ENCODE measurements around the gene PDHX. TPM values are rescaled to one million over a fixed set of nuclear protein-coding genes. Genes with fewer than 3 reads are reported as not detected.

PDHX gene
- total and polyA plus RNA-seq, 2 of the 4 experiments (the other 2 are of a cell fraction), result 19.8 to 26.7 TPM

DNA sequence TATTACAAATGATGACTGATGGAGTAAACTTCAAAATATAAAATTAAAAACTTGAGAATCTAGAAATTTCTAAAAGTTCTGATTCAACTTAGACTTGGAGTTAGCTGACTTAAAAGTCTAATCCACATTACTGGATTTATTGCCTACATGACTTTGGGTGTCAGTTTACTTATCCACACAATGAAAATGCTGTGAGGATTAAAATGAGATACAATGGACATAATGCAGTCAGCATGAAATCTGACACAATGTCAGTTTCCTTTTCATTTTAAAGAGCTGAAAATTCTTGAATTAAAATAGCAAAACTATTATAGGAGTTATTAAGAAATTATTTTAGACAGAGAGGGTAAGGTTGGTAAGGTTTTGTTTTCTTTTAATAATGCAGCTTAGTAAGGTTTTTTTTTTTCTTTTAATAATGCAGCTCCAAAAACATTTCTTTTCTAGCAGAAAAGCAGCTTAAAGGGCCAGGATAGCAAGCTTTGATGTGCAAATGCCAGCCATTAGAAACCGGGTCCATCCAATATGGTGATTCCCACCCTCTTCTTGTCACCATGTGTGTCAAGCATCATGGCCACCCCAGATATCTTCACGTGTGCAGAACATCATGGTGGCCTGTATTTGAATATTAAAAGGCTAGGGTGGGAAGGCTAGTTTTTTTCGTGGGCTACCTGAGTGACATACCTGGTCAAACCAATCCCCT lies 19.1 kb upstream of the PDHX start:
- Histone ChIP-seq H3K4ac (ENCODE audit: low read depth, low read length) (no peak overlapping the region), H4K20me1 (ENCODE audit: insufficient read depth, low read length) (no peaks in the 10 kb centered on the region), H3K18ac (ENCODE audit: low read depth, low read length) (no peak overlapping the region), H3K4me3 (ENCODE audit: insufficient read depth, low read depth, low read length) (no peak overlapping the region), H3K4me2 (ENCODE audit: low read depth, low read length) (no peak overlapping the region), H2AFZ (replicated peaks; ENCODE audit: low read length, poor library complexity) (no peak overlapping the region), H3K56ac (ENCODE audit: extremely low read depth, insufficient read depth, low read length) (no peak overlapping the region), H3K36me3 (ENCODE audit: control insufficient read depth, insufficient read depth, low read length) (no peaks in the 10 kb centered on the region), H2BK20ac (ENCODE audit: low read depth, low read length) (no peak overlapping the region), H2BK15ac (ENCODE audit: low read depth, low read length) (no peak overlapping the region), H2AK9ac (replicated peaks; ENCODE audit: low read depth, low read length, poor library complexity) (no peak overlapping the region), H3K4me1 (ENCODE audit: control insufficient read depth, insufficient read depth, low read length) (no peaks in the 10 kb centered on the region), H3K27ac (ENCODE audit: insufficient read depth, low read length) (no peak overlapping the region), H3K9me1 (ENCODE audit: insufficient read depth, low read length) (no peaks in the 10 kb centered on the region), H2BK120ac (ENCODE audit: low read depth, low read length) (no peak overlapping the region), H4K5ac (ENCODE audit: low read depth, low read length) (no peak overlapping the region), H4K8ac (ENCODE audit: low read depth in 2 of 2, low read length in 2 of 2) (no peak overlapping the region), H3K23ac (ENCODE audit: low read depth, low read length) (no peak overlapping the region), H3K9me3 (ENCODE audit: control insufficient read depth, insufficient read depth, low read length) (peaks cover 17% of the 10 kb centered on the region), H2BK5ac (ENCODE audit: low read depth, low read length, poor library complexity, severe bottlenecking) (no peak overlapping the region), H3K79me1 (ENCODE audit: low read depth in 1 of 2, low read length in 2 of 2) (peaks cover 15 to 19% of the 10 kb centered on the region in 2 experiments; a peak in 3 of 4 replicates), H3K9ac (ENCODE audit: low read depth, low read length) (no peak overlapping the region), H3K27me3 (ENCODE audit: control insufficient read depth, insufficient read depth, low read length) (no peaks in the 10 kb centered on the region), H3K14ac (replicated peaks; ENCODE audit: low read depth, low read length) (no peak overlapping the region), H4K91ac (ENCODE audit: insufficient read depth, low read depth, low read length) (no peak overlapping the region), H2AK5ac (ENCODE audit: low read depth, low read length) (no peak overlapping the region)
- WGBS, 2 experiments (ENCODE audit: extremely low coverage in 2 of 2, insufficient read length in 1 of 2), result no CpG with 5 or more reads among the region's 3 CpGs
- intact Hi-C loops (cut with micrococcal nuclease) (no loop called here), dilution Hi-C loops (cut with HindIII; ENCODE audit: low sequenced_read_pairs, unreplicated experiment) (no loop called here), in situ Hi-C loops (cut with MboI; ENCODE audit: low sequenced_read_pairs) (no loop called here)
- ChIA-PET POLR2A (ENCODE audit: unreplicated experiment) (no interaction called here), CTCF (interaction anchor here (1.0 kb wide), 1 partner anchor 311 kb away, joined by 3 read pairs; no protein-coding TSS in a partner anchor)
- DNase-seq (no peak), ATAC-seq (ENCODE audit: low read depth) (no peak)
- TF ChIP-seq SMC3 (IDR thresholded peaks at IDR 0.05; ENCODE audit: low read depth, low read length) (no peak), RCOR1 (IDR thresholded peaks at IDR 0.05; ENCODE audit: insufficient replicate concordance, low read length) (no peak), MXI1 (IDR thresholded peaks at IDR 0.05; ENCODE audit: borderline replicate concordance, low read depth, low read length) (no peak), POLR2A (IDR thresholded peaks at IDR 0.05; ENCODE audit: low read depth, low read length) (no peak), RFX5 (IDR thresholded peaks at IDR 0.05; ENCODE audit: low read depth, low read length) (no peak), MAFK (IDR thresholded peaks at IDR 0.05; ENCODE audit: low read depth, low read length) (no peak), FOS (IDR thresholded peaks at IDR 0.05; ENCODE audit: low read depth, low read length) (no peak), BHLHE40 (IDR thresholded peaks at IDR 0.05; ENCODE audit: low read depth, low read length) (no peak), MAZ (IDR thresholded peaks at IDR 0.05; ENCODE audit: borderline replicate concordance, low read depth, low read length) (no peak), CEBPB (IDR thresholded peaks at IDR 0.05; ENCODE audit: low read depth, low read length) (no peak)
- TF ChIP-seq, protein P1, sequence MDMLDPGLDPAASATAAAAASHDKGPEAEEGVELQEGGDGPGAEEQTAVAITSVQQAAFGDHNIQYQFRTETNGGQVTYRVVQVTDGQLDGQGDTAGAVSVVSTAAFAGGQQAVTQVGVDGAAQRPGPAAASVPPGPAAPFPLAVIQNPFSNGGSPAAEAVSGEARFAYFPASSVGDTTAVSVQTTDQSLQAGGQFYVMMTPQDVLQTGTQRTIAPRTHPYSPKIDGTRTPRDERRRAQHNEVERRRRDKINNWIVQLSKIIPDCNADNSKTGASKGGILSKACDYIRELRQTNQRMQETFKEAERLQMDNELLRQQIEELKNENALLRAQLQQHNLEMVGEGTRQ (IDR thresholded peaks at IDR 0.05; ENCODE audit: low read depth, low read length), result no peak
- TF ChIP-seq, protein P2, sequence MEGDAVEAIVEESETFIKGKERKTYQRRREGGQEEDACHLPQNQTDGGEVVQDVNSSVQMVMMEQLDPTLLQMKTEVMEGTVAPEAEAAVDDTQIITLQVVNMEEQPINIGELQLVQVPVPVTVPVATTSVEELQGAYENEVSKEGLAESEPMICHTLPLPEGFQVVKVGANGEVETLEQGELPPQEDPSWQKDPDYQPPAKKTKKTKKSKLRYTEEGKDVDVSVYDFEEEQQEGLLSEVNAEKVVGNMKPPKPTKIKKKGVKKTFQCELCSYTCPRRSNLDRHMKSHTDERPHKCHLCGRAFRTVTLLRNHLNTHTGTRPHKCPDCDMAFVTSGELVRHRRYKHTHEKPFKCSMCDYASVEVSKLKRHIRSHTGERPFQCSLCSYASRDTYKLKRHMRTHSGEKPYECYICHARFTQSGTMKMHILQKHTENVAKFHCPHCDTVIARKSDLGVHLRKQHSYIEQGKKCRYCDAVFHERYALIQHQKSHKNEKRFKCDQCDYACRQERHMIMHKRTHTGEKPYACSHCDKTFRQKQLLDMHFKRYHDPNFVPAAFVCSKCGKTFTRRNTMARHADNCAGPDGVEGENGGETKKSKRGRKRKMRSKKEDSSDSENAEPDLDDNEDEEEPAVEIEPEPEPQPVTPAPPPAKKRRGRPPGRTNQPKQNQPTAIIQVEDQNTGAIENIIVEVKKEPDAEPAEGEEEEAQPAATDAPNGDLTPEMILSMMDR (conservative IDR thresholded peaks at IDR 0.05; ENCODE audit: low read depth, low read length), result no peak
- no TSS peak for BruUV-seq (replicated peaks)
